Muscle of arm (tissue), 12 donors: ENCODE data around the gene REPS1. TPM values are rescaled to one million over a fixed set of nuclear protein-coding genes. Genes with fewer than 3 reads are reported as not detected.
"Not testable (repeated sequence)": the region's sequence is repeated elsewhere in the genome, so short reads cannot be mapped to it uniquely, and the experiment has no call there.

Source experiments
- DNase-seq: peaks from one replicate; pipeline ENCODE4 v3.0.0-alpha.2; 2013
- polyA plus RNA-seq, 12 donors: library from polyadenylated mRNA; unstranded; fragments of 120-200 nt; gene quantifications; one replicate each; pipeline ENCODE4 v1.2.1, GENCODE V29; 2013; ENCODE audit not compliant: insufficient read length in 12 of 12

The REPS1 gene
- polyA plus RNA-seq, 12 donors: 36.2 to 75.4 (median 52.8) TPM; not detected in 1

DNA sequence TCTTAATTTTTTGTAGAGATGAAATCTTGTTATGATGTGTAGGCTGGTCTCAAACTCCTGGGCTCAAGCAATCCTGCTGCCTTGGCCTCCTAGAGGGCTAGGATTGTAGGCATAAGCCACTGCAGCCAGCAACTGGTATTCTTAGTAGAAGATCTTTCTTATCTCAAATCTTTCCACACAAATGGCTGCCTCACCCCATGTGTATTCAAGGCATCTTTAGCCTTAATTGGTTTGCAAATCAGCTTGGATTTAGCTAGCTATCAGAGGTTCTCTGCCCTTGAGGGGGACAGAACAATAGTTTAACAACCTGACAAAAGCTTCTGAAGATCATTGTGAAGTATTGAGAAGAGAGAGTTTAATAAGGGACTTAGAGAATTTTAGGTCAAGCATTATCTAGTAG, 22.6 kb upstream of the REPS1 start:
- DNase-seq: no peak

DNA sequence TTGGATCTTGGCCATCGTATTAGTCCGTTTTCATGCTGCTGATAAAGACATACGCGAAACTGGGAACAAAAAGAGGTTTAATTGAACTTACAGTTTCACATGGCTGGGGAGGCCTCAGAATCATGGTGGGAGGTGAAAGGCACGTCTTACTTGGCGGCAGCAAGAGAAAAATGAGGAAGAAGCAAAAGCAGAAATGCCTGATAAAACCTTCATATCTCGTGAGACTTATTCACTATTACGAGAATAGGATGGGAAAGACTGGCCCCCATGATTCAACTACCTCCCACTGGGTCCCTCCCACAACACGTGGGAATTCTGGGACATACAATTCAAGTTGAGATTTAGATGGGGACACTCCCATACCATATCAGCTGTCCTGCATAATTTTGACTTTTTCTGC, 20.1 kb upstream of the REPS1 start:
- DNase-seq: no peak

DNA sequence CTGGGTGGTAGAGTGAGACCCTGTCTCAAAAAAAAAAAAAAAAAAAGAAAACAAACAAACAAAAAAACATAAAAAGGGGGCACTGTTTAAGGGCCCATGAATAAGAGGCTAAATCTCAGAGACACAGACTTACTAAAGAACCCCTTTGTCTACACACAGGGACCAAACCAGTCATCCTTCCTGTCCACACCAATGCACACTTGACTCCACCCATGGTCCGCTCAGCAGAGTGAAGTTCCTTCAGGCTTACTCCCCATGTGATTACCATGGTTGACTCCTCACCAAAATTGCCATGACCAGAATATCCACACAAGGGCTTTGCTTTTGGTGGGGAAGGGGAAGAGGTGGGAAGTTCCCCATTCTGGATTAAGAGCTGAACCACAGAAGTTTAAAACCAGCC, 19.4 kb upstream of the REPS1 start:
- DNase-seq: no peak

DNA sequence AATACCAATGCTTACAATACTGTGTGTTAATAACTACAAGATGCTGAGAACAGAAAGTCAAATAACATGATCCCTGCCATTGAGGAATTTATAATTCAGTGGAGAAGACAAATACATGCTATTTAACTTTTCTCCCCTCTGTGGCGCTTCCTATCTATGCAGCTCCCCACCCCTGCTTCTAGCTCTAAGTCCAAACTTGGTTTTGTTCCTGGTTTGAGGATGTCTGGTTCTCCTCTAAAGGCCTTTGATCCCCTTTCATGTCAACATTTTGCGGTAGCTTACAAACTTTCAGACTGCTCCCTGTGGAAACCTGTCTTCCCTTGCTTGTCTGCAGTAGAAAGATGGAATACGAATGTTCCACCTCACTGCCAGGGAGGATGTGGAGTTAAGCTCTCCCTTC, 18.4 kb upstream of the REPS1 start:
- DNase-seq: no peak

DNA sequence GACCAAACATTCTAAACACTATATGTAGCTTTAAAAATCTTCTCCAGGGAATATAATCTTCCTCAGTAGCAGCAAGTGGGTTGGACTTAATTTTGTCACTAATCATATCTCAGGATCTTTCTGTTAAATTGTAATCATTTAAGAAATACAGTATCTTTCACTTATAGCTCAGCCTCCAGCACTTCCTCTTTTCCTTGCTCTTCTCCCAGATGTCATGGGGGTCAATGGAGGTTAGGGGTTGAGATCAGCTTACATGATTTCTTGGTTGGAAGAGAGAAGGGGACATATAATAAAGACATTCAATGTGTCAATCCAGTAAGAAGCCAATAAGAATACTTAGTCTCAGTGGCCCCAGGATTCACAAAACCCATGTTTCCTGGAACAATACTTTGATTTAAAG, 15.7 kb upstream of the REPS1 start:
- no peak for DNase-seq

DNA sequence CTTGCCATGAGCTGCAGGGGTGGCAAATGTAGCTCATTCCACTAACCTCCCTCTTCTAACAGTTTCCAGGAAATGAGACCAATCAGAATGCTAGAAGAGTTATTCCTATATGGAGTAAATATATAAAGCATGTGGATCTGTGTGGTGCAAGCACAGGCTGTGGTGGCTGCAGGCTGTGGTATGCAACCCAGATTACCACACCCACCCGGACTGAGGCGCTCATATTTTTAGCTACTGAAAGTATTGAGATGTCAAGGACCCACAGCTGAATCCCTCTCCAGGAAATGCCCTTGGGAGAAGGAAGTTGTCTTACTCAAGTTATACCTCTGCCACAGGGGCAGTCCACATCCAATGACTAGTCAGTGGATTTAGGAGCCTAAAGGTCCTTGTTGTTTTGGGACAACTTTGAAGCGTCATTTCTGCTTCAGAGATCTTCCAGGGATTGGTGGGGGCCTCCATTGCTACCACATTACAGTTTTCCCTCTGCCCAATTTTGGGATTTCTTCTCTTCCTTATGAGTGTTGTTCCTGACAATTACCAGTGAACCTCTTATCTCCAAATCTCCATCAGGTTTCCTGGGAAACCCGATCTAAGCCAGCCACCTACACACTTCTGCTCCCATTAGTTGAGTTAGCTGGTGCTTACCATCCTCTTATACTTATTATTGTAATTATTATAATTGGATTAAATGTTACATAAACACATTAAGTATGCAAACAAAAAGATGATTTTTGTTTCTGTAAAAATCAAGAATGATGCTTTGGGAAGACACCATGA, 12.1 kb upstream of the REPS1 start:
- DNase-seq: no peak

DNA sequence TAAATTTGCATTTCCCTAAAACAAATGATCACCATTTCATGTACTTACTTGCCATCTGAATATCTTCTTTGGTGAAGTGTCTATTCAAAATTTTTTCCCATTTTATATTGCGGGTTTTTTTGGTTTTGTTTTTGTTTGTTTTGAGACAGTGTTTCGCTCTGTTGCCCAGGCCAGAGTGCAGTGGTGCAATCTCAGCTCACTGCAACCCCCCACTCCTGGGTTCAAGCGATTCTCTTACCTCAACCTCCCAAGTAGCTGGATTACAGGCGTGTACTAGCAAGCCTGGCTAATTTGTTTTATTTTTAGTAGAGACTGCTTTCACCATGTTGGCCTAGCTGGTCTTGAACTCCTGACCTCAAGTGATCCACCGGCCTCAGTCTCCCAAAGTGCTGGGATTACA, 9.1 kb upstream of the REPS1 start:
- DNase-seq: no peak

DNA sequence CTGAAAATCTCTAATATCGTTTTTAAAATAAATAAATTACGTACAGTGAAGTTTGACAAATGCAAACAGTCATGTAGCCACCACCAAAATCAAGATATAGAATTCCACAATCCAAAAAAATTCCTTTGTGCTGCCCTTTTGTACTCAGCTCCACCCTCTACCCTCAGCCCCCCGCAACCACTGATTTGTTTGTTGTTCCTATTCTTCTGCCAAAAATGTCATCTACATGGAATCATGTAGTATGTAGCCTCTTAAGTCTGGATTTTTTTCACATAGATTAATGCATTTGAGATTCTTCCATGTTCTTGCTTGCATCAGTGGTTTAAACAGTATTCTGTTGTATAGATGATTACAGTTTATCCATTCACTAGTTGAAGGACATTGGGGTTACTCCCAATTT, 8.5 kb upstream of the REPS1 start:
- no peak for DNase-seq

DNA sequence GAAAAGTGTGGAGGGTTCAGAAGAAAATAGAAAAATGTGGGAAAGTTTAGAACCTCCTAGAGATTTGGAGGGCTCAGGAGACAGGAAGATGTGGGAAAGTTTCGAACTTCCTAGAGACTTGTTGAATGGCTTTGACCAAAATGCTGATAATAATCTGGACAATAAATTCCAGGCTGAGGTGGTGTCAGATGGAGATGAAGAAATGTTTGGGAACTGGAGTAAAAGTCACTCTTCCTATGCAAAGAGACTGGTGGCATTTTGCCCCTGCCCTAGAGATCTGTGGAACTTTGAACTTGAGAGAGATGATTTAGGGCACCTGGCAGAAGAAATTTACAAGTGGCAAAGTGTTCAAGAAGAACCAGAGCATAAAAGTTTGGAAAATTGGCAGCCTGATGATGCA, 5.4 kb upstream of the REPS1 start:
- not testable (repeated sequence) for DNase-seq

DNA sequence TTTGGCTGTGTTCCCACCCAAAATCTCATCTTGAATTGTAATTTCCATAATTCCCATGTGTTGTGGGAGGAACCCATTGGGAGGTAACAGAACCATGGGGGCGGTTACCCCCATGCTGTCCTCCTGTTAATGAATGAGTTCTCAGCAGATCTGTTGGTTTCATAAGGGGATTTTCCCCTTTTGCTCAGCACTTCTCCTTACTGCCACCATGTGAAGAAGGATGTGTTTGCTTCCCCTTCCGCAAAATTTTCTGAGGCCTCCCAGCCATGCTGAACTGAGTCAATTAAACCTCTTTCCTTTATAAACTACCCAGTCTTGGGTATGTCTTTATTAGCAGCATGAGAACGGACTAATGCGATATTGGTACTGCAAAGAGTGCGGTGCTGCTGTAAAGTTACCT, 4.9 kb upstream of the REPS1 start:
- not testable (repeated sequence) for DNase-seq

DNA sequence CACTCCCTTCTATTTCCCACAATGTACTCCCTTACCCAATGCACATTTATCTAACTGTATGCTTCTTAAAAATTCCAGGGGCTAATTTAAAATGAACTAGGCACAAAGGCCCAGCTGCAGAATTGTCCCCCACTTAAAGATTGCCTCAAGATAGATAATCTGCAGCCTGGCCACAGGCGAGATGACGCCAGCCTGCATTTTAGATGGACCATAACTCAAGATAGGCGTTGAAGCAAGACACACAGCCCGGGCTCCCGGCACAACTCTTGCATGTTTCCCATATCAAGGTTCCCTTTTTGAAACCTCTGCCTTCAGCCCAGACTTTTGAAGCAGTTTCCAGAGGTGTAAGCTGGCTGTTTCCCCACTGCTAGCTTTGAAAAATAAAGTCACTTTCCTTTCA, 3.2 kb upstream of the REPS1 start:
- DNase-seq: no peak

DNA sequence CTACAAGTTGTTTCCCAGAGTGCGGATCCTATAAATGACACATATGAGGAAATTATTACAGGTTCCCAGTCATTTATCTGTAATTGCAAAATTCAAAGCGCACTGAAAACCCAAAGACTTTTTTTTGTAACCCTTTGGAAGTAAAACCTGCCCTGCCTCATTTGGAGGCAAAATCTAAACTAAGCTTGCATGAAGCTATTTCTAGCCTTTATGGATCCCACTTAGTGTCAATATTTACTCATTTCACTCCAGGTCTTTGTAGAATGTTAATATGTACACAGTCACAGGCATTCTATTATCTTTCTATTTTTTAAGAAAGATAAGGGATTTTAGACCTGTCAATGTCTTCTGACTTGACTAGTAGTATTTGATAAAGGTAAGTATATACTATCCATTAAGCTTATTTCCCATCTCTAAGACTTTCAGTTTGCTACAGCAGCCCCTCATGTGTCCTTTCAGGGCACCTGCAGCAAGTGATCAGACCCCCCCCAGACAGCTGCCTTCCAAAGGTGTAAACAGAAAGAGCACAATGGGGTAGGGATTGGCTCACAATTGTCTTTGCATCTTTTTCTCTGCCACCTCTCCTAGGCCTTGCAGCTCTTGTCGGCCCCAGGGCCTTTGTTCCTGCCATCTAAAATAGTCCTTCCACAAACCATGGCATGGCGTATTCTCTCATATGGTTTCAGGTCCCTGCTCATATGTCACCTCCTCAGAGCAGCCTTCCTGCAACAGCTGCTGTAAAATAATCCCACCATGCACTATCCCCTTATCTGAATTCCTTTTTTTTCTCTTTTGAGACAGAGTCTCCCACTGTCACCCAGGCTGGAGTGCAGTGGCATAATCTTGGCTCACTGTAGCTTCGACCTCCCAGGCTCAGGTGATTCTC, 1.3 kb upstream of the REPS1 start:
- no peak for DNase-seq

DNA sequence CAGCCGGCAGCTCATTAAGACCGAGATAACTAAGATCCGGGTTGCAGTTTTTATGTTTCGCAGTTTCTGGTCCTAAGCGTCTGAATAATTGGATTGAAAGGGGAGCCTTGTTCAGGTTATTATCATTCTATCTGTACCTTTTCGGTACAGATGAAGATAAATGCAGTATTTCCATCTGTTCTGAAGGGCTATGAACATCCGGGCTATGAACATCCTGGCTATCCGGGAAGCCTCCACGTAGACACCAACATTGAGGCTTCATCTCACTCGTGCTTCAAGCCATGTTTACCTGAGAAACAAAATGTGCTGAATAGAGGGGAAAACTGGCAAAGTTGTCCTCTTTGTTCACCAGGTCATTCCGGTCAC, 399 bp upstream of the REPS1 start:
- no peak for DNase-seq

DNA sequence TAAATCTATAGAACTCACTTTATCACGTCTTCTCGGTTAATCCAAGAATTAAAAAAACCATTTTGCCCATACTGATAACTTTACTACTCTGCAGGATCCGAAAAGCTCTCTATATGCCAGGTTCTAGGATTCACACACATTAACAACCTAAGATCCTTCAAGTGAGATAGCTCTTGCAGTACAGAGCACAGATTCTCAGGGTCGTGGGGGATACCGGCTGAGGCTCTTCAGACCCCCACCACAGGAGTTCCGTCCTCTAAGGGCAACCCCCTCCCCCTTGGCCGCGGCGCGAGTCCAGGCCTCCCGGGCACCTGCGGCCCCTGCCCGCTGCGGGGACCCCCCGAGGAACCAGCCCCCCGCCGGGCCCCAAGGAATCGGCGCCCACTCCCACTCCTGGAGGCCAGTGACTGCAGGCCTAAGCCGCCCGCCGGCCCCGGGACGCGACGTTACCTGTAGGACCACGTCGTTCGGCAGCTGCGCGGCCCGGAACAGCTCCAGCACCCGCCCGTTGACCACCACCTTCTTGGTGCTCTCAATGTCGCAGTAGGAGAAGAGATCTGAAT, 892 bp downstream of the REPS1 start:
- DNase-seq: peak; percentile 38

DNA sequence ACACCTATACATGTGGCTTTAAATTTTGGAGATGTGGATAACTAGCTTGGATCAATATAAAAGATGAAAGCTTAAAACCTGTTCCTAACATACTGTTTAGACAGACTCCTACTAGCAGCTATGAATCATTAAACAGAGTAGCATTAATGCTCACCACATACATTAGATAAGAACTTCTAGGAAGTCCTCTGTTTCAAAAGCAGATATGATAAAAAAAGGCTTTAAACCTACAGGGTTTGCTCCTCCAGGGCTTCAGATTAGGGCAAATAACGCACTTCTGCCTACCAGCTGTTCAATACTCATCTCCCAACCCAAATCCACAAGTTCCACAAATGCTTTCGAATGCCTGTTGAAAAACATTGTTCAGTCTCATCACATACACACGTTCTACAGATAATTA, 1.5 kb downstream of the REPS1 start:
- peak; percentile 4 for DNase-seq

DNA sequence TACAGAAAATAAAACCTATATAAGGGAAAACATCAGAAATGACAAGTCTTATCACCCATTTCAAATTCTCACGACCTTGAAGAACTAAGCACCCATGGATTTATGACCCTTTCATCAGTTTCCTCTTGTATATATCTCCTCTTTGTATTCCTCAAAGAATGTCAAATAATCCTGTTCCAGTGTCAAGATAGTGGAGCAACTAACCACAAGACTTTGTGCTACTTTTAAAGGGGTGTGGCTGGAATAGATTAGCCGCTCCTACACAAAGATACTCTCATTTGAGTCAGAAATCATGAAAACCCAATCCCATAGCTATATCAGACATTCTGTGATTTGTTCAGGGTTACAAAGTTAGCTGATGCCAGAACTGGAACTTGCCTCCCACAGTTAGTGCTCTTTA, 6.6 kb downstream of the REPS1 start:
- no peak for DNase-seq

DNA sequence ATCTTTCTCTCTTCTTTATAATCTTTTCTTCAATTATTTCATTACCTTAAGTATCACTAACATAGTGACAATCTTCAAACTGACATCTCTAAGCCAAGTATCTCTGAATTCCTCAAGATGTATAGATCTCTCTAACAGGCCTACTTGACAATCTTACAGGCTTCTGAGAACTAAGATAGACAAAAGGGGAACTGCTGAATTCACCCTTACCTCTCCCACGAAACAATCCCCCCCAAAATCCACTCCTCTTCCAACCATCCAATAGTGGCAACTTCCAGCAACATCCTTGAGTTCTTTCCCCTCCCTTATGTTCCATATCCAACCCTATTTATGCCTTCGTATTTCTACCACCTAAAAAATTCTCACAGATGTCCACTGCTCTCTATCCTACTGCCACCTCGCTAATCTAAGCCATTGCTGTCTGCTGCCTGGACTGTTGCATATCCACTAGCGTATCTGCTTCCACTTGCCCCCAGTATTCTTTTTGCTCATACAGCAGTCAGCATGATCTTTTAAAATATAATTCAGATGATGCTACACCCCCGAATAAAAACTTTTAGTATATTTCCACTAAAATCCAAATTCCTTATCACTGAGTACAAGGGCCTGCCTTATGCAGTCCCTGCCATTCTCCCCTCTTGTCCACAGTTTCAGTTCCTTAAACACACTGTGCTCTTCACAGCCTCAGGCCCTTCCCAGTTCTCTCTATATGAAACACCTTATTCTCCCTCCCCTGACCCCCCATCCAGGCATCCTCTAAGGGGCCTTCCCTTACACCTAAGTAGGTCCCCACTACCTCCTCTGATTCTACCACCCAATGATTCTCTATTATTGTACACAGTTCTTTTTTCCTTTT, 8.0 kb downstream of the REPS1 start:
- no peak for DNase-seq

DNA sequence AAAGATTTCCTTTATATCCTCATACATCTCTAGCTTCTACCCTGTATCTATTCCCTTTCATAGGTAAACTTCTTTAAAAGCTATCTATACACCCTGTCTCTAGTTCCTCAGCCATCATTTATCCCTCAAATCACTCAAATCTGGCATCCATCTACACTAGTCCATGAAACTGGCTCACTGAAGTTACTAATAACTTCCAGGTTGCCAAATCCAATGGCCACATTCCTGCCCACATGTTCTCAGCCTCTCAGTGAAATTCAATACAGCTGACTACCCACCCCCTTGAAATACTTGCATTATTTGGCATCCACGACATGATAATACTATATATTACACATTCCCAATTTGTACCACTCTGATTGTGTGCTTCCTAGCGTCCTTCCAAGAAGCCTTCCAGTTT, 8.7 kb downstream of the REPS1 start:
- DNase-seq: no peak

DNA sequence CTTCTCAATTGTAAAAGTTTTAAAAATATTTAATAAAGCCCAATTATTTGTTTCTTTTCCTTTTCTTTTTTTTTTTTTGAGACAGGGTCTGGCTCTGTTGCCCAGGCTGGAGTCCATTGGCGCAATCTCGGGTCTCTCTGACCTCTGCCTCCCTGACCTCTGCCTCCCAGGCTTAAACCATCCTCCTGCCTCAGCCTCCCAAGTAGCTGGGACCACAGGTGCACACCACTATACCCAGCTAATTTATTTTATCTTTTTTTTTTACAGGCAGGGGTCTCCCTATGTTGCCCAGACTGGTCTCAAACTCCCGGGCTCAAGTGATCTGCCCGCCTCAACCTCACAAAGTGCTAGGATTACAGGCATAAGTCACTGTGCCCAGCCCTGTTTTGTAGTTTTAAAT, 9.8 kb downstream of the REPS1 start:
- no peak for DNase-seq

DNA sequence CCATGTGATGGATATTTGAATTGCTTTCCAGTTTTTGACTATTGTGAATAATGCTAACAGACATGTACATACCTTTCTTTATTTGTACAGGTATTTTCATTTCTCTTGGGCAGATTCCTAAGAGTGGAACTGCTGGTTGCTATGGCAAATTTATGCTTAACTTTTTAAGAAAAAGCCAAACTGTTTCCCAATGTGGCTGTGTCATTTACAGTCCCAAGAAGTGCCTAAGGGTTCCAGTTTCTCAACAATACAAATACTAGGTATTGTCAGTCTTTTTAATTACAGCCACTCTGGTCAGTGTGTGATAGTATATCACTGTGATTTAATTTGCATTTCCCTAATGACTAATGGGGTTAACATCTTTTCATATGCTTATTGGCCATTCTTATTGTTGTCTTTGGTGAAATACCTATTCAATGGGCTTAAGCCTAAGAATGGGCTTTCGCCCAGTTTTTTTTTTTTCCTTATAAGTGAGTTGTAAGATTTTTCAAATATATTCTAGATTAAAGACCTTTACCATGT, 10.3 kb downstream of the REPS1 start:
- DNase-seq: no peak

DNA sequence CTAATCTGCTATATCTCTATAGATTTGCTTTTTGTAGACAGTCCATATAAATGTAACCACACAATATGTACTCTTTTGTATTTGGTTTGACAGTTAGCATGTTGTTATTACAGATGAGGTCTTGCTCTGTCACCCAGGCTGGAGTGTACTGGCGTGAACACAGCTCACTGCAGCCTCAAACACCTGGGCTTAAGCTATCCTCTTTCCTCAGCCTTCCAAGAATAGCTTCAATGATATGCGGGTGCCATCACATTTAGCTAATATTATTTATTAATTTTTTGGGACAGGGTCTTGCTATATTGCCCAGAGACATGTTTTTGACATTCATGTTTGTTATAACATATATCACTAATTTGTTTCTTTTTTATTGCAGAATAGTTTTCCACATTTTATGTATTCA, 10.8 kb downstream of the REPS1 start:
- DNase-seq: no peak

DNA sequence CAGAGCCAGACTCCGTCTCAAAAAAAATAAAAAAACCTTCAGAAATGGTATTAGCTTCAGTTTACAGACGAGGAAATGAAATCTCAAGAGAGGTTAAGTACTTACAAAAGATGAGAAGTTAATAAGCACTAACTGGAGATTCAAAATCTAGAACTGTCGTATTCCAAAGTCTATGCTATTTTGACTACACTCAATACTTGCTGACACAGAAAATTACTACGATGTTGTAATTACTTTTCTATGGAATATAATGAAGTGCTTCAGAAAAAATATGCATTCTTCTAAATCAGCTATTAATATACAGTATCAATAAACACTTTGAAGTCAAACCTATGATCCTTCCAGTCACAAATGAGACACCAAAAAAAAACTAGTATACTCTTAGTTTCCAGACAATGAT, 12.2 kb downstream of the REPS1 start:
- no peak for DNase-seq
